ENCODE results near the gene AUP1. TPM values are rescaled to one million over a fixed set of nuclear protein-coding genes. Genes with fewer than 3 reads are reported as not detected.

AUP1 gene
- total and polyA plus RNA-seq, 10 of the 15 experiments (the other 5 are each of a cell fraction or from before 2014, with no cell fraction given) = 39.1 to 215 (median 138) TPM

- RAD21 ChIA-PET (ENCODE audit: unreplicated experiment) = interaction anchor here (0.6 to 5.1 kb wide), 2 partner anchors 23 to 75 kb away, joined by 3 to 61 read pairs; no protein-coding TSS in a partner anchor
- SMC1A ChIA-PET (ENCODE audit: uncharacterized antibody, unreplicated experiment) = interaction anchor here (0.7 to 5.2 kb wide), 6 partner anchors 8 to 75 kb away, joined by 3 to 71 read pairs (median 4); no protein-coding TSS in a partner anchor
- WGBS (ENCODE audit: insufficient coverage, insufficient replicate concordance, low lambda C conversion rate, missing lambda C conversion rate) = 68% methylated on average over 11 of the region's 11 CpGs
- Histone ChIP-seq H3K4me2 (ENCODE audit: control insufficient read depth, insufficient read depth) (no peak overlapping the region), H3K79me2 (ENCODE audit: control insufficient read depth, insufficient read depth, low read length) (peaks cover 8% of the 10 kb centered on the region), H3K36me3 (ENCODE audit: control insufficient read depth in 2 of 2, insufficient read depth in 2 of 2, low read length in 1 of 2) (no peaks in the 10 kb centered on the region), H3K4me1 (ENCODE audit: control insufficient read depth, insufficient read depth, low read length) (peaks cover 20% of the 10 kb centered on the region), H3K27me3 (replicated peaks in 1 of 2; ENCODE audit: control insufficient read depth in 2 of 2, insufficient read depth in 2 of 2, low read length in 1 of 2) (peaks cover 18 to 28% of the 10 kb centered on the region in 2 experiments), H4K20me1 (ENCODE audit: control insufficient read depth, insufficient read depth) (no peaks in the 10 kb centered on the region), H3K9ac (ENCODE audit: control insufficient read depth, insufficient read depth, low read length) (no peak overlapping the region), H3K27ac (ENCODE audit: control insufficient read depth, insufficient read depth) (no peak overlapping the region), H3K4me3 (no peak overlapping the region), H2AFZ (ENCODE audit: control insufficient read depth, low read depth, low read length) (no peak overlapping the region), H3K9me3 (replicated peaks; ENCODE audit: control insufficient read depth, insufficient read depth, low read length) (no peaks in the 10 kb centered on the region; the same call in 2 of the 3 replicates)
- DNase-seq (ENCODE audit: low read depth, low spot score) = no peak
- TF ChIP-seq EZH2 (IDR thresholded peaks at IDR 0.05; ENCODE audit: borderline replicate concordance, control insufficient read depth, low read depth, low read length) (no peak), NFIC (IDR thresholded peaks at IDR 0.05; ENCODE audit: low read depth, low read length) (no peak), WRNIP1 (IDR thresholded peaks at IDR 0.05; ENCODE audit: borderline replicate concordance, low read depth, low read length) (no peak), ZBED1 (IDR thresholded peaks at IDR 0.05; ENCODE audit: borderline replicate concordance) (no peak), NRF1 (conservative IDR thresholded peaks at IDR 0.05; ENCODE audit: low read depth, low read length) (no peak), ATF7 (IDR thresholded peaks at IDR 0.05; ENCODE audit: low read depth) (no peak), EED (IDR thresholded peaks at IDR 0.05; ENCODE audit: low read depth) (no peak)
- no TSS peak for BruUV-seq (replicated peaks)
- CTCF ChIA-PET = interaction anchor here (2.5 to 13.9 kb wide), 3 partner anchors 19 to 75 kb away, joined by 8 to 231 read pairs (median 135); partner anchors contain the start of genes AUP1, DQX1 and HTRA2
- in situ Hi-C loops (cut with MboI) (no loop called here), intact Hi-C loops (cut with micrococcal nuclease; ENCODE audit: unreplicated experiment) (no loop called here)
- no peak for ATAC-seq
- FAIRE-seq = no peak
- POLR2A ChIA-PET = interaction anchor here (0.6 to 5.8 kb wide), 5 partner anchors 19 to 1333 kb away, joined by 3 to 33 read pairs (median 6); partner anchors contain the start of genes AUP1 and HTRA2
Observed at GRCh38 chr2:74511104-74511989, 18.2 kb downstream of the AUP1 start.

Measured in GM12878 (cell line).